HCT116 (cell line): ENCODE data around the gene ZFX.

Experiments used
- CTCF ChIP-seq, 3 experiments: fragments of 200-600 bp in 1 of 3; sonication (generic) in 1 of 3; IDR thresholded peaks in 2 of 3; conservative IDR thresholded peaks in 1 of 3; 2 replicates each; pipeline ENCODE4 v1.5.1; 2012 to 2017; ENCODE audit warnings: low read depth in 2 of 3, low read length in 2 of 3, antibody characterized with exemption in 1 of 3, borderline replicate concordance in 1 of 3, control low read depth in 1 of 3, mild to moderate bottlenecking in 1 of 3, mixed read lengths in 1 of 3, mixed run types in 1 of 3, moderate library complexity in 1 of 3; ENCODE audit not compliant: insufficient read depth in 1 of 3
- EGR1 ChIP-seq: IDR thresholded peaks from 2 replicates; pipeline ENCODE4 v1.6.1; 2012; ENCODE audit warnings: low read depth
- MAX ChIP-seq: IDR thresholded peaks from 2 replicates; pipeline ENCODE4 v1.6.1; 2012

- TF ChIP-seq CTCF (IDR thresholded peaks at IDR 0.05 in 2 of 3, conservative IDR thresholded peaks at IDR 0.05 in 1 of 3; ENCODE audit: borderline replicate concordance in 1 of 3, insufficient read depth in 1 of 3, low read depth in 2 of 3, low read length in 2 of 3), result no peak
- no peak for TF ChIP-seq EGR1
- no peak for TF ChIP-seq MAX
These were observed 12.3 kb upstream of the ZFX start for GRCh38 chrX:24137192-24137591.
